ENCODE results near the gene ABCA9.
"Not testable (repeated sequence)": the region's sequence is repeated elsewhere in the genome, so short reads cannot be mapped to it uniquely, and the experiment has no call there.

Gene ABCA9

GRCh38 chr17:69060822-69061221, at the start of gene ABCA9:
Gene ABCA9, minus strand, starts transcription at chr17:69060927. Its CDS starts 9,801 bp downstream, at chr17:69051126.
- no peak for DNase-seq

- DNase-seq = no peak
Measured at GRCh38 chr17:69105907-69106730, 45.4 kb upstream of the ABCA9 start.

GRCh38 chr17:69103557-69104233, 43.0 kb upstream of the ABCA9 start:
- no peak for DNase-seq

- DNase-seq = no peak
Measured at GRCh38 chr17:69098625-69099024, 37.9 kb upstream of the ABCA9 start.

GRCh38 chr17:69096541-69096940, 35.8 kb upstream of the ABCA9 start:
- DNase-seq = no peak

- DNase-seq = no peak
Measured at GRCh38 chr17:69093995-69094394, 33.3 kb upstream of the ABCA9 start.

- DNase-seq = no peak
Measured at GRCh38 chr17:69093279-69093789, 32.6 kb upstream of the ABCA9 start.

GRCh38 chr17:69090365-69090764, 29.6 kb upstream of the ABCA9 start:
- no peak for DNase-seq

- no peak for DNase-seq
Measured at GRCh38 chr17:69088643-69089200, 28.0 kb upstream of the ABCA9 start.

- no peak for DNase-seq
Measured at GRCh38 chr17:69086641-69087040, 25.9 kb upstream of the ABCA9 start.

- DNase-seq = no peak
Measured at GRCh38 chr17:69084911-69085310, 24.2 kb upstream of the ABCA9 start.

GRCh38 chr17:69082696-69083095, 22.0 kb upstream of the ABCA9 start:
- DNase-seq = no peak

- no peak for DNase-seq
Measured at GRCh38 chr17:69078864-69079263, 18.1 kb upstream of the ABCA9 start.

GRCh38 chr17:69075823-69076222, 15.1 kb upstream of the ABCA9 start:
- no peak for DNase-seq

GRCh38 chr17:69073392-69073791, 12.7 kb upstream of the ABCA9 start:
- DNase-seq = not testable (repeated sequence)

GRCh38 chr17:69072803-69073256, 12.1 kb upstream of the ABCA9 start:
- DNase-seq = not testable (repeated sequence)

- not testable (repeated sequence) for DNase-seq
Measured at GRCh38 chr17:69071233-69071586, 10.5 kb upstream of the ABCA9 start.

- not testable (repeated sequence) for DNase-seq
Measured at GRCh38 chr17:69070378-69071232, 9.9 kb upstream of the ABCA9 start.

GRCh38 chr17:69069226-69069750, 8.6 kb upstream of the ABCA9 start:
- no peak for DNase-seq

- DNase-seq = no peak
Measured at GRCh38 chr17:69067274-69068047, 6.7 kb upstream of the ABCA9 start.

- DNase-seq = no peak
Measured at GRCh38 chr17:69066482-69066881, 5.8 kb upstream of the ABCA9 start.

- no peak for DNase-seq
Measured at GRCh38 chr17:69065113-69065512, 4.4 kb upstream of the ABCA9 start.

Measured in CD4-positive, alpha-beta T cell treated with Interleukin-4 for 1 hour (primary cell).